Lung (tissue), 12 donors: ENCODE measurements around the gene TMX2. TPM values are rescaled to one million over a fixed set of nuclear protein-coding genes. Genes with fewer than 3 reads are reported as not detected.

ENCODE experiments used
- ATAC-seq: fragments of 200-7000 bp; cut with Tn5 transposase; one replicate; pipeline ENCODE4 v1.9.1; 2020; ENCODE audit warnings: moderate number of reproducible peaks; ENCODE audit not compliant: insufficient read depth, low FRiP score
- DNase-seq, 3 donors: peaks; one replicate each; pipeline ENCODE4 v3.0.0-alpha.2; 2013 to 2017
- H3K27ac ChIP-seq, 2 donors: one replicate each; pipeline ENCODE4 v1.5.1; 2013; ENCODE audit warnings: mild to moderate bottlenecking in 2 of 2, moderate library complexity in 2 of 2, control low read depth in 1 of 2, inconsistent platforms in 1 of 2, low read depth in 1 of 2, low read length in 1 of 2
- H3K27me3 ChIP-seq, 3 donors: one replicate each; pipeline ENCODE4 v1.5.1; 2013; ENCODE audit warnings: low read length in 2 of 3; ENCODE audit not compliant: control insufficient read depth in 3 of 3, insufficient read depth in 3 of 3
- H3K36me3 ChIP-seq, 4 donors: one replicate each; pipeline ENCODE4 v1.5.1; 2013; ENCODE audit warnings: low read length in 4 of 4, mild to moderate bottlenecking in 1 of 4, moderate library complexity in 1 of 4; ENCODE audit not compliant: control insufficient read depth in 4 of 4, insufficient read depth in 4 of 4
- H3K4me1 ChIP-seq, 5 donors: one replicate each; pipeline ENCODE4 v1.5.1; 2013; ENCODE audit warnings: low read length in 5 of 5, mild to moderate bottlenecking in 2 of 5, moderate library complexity in 1 of 5; ENCODE audit not compliant: control insufficient read depth in 5 of 5, insufficient read depth in 5 of 5
- H3K4me3 ChIP-seq: one replicate; pipeline ENCODE4 v1.5.1; 2013; ENCODE audit warnings: mild to moderate bottlenecking, control low read depth, moderate library complexity
- H3K9ac ChIP-seq, 2 donors: one replicate each; pipeline ENCODE4 v1.5.1; 2013; ENCODE audit warnings: low read length in 2 of 2, control low read depth in 1 of 2; ENCODE audit not compliant: insufficient read depth in 1 of 2
- H3K9me3 ChIP-seq, 4 donors: one replicate each; pipeline ENCODE4 v1.5.1; 2013; ENCODE audit warnings: low read length in 3 of 4, mild to moderate bottlenecking in 1 of 4, moderate library complexity in 1 of 4; ENCODE audit not compliant: control insufficient read depth in 4 of 4, insufficient read depth in 3 of 4
- CTCF ChIP-seq: IDR thresholded peaks from 2 replicates; pipeline ENCODE4 v1.5.1; 2012; ENCODE audit warnings: mild to moderate bottlenecking; ENCODE audit errors: control extremely low read depth, extremely low read depth
- WGBS, 2 donors: extraction: QIAGEN DNeasy Blood & Tissue Kit; methylation state at CpG; one replicate each; pipeline ENCODE4 v1.1.7; 2013; 5-methylcytosine and 5-hydroxymethylcytosine counted together
- polyA plus RNA-seq, 2 donors: library from polyadenylated mRNA; stranded (reverse); fragments of 200-250 nt; gene quantifications; one replicate each; pipeline ENCODE4 v1.2.1, GENCODE V29; 2013
- total RNA-seq, 2 donors: library from RNA; depleted of rRNA in 1 of 2; stranded (reverse); fragments of >200 nt in 1 of 2; gene quantifications; one replicate each; pipeline ENCODE4 v1.2.1, GENCODE V29; 2014 to 2021
- donor health status: control.
- donor health status: control.
- donor health status: Bipolar disorder and iron deficiency.
- donor health status: healthy.
- donor health status: DM: yes; HTN: yes; CAD: no.

Gene TMX2
- total and polyA plus RNA-seq, 4 donors, result 51.7 to 89.6 (median 63.5) TPM

DNA sequence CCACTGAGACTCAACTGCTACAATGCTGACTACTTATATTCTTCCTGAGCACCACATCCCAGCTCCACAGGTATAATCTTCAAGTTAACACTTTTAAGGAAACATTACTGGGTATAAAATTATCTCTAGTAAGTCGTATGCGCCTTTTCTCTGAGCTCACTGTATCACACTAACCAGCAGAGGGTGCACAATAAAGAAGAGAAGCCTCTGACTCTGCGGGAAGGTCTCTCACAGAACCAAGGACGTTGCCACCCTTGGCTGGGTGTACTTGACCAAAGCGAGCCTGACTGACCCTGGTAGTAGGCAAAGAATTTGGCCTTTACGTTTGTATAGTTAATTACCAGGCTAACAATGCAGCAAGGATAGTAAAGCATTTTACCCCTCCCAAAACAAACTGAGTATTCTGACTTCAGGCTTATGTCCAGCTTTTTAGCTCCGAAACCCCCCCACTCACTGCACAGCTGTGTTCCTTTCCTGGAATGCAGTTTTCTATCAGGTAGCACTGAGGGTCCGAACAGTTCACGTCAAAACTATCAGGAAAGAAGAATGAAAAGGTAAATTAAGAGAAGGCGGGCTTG is 39.4 kb downstream of the TMX2 start, which contains the start of gene BTBD18:
Gene BTBD18, minus strand, starts transcription at position 144 of the 578 bp plus-strand sequence. CDS start 631 bp downstream, outside the sequence.
- peak; percentile 13 for TF ChIP-seq CTCF
- peaks cover 0 to 2% (median 0%) of the 10 kb centered on the region in 4 donors for H3K36me3 ChIP-seq
- 57 to 74% methylated on average over 10 of the region's 10 CpGs for WGBS, 2 donors
- H3K4me3 ChIP-seq, result no peak within 1 kb of the TSS
- no peak within 1 kb of the TSS for H3K9ac ChIP-seq
- DNase-seq (peak; percentile 27 to 59 (median 54)), ATAC-seq (no peak)
- H3K4me1 ChIP-seq, result peaks cover 0 to 4% (median 0%) of the 10 kb centered on the region in 5 donors
- H3K27me3 ChIP-seq, result no peaks in the 10 kb centered on the region
- H3K9me3 ChIP-seq, result no peaks in the 10 kb centered on the region
- no peak within 1 kb of the TSS for H3K27ac ChIP-seq

DNA sequence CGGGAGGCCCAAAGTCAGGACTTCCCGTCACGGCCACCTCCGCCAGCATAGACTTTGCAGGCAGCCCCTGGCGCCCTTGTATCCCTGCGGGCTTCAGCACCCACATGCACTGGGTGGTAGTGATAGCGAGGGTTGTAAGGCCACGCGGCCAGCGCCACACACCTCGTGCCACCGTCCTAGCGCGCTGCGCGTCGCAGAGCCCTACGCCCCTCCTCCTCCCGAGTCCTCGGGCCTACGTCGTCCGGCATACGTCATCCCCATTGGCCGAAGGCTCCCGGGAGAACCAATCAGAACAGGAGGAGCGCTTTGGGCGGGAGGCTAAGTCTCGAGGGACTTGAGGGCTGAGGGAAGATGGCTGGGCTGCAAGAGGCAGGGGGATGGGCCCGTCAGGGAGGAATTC is 40.6 kb downstream of the TMX2 start:
- no peak for TF ChIP-seq CTCF
- Histone ChIP-seq H3K4me1 (peaks cover 0 to 4% (median 0%) of the 10 kb centered on the region in 5 donors), H3K9ac (no peak overlapping the region), H3K27me3 (no peaks in the 10 kb centered on the region), H3K27ac (no peak overlapping the region), H3K9me3 (no peaks in the 10 kb centered on the region), H3K36me3 (no peaks in the 10 kb centered on the region), H3K4me3 (no peak overlapping the region)
- ATAC-seq (no peak), DNase-seq (no peak)
- 96 to 98% methylated on average over 30 of the region's 30 CpGs for WGBS, 2 donors

- H3K36me3 ChIP-seq, result no peaks in the 10 kb centered on the region
- H3K27me3 ChIP-seq, result no peaks in the 10 kb centered on the region
- 82 to 96% methylated on average over 3 of the region's 3 CpGs for WGBS, 2 donors
- H3K9ac ChIP-seq, result no peak overlapping the region
- no peak overlapping the region for H3K27ac ChIP-seq
- H3K4me3 ChIP-seq, result no peak overlapping the region
- no peak for TF ChIP-seq CTCF
- H3K4me1 ChIP-seq, result peaks cover 0 to 2% (median 0%) of the 10 kb centered on the region in 5 donors
- DNase-seq (no peak), ATAC-seq (no peak)
- no peaks in the 10 kb centered on the region for H3K9me3 ChIP-seq
Measured at GRCh38 chr11:57758174-57758573, 45.8 kb downstream of the TMX2 start.
